RWPE2 (cell line): ENCODE results near the gene PARN.

ENCODE experiments used
- ATAC-seq: fragments of 200-7000 bp; cut with Tn5 transposase; 3 replicates; pipeline ENCODE4 v1.9.1; 2021; ENCODE audit warnings: low read depth
- DNase-seq: peaks from one replicate; pipeline ENCODE4 v3.0.0-alpha.2; 2020; ENCODE audit warnings: low spot score
- H3K27ac ChIP-seq: fragments of 450-650 bp; 2 replicates; pipeline ENCODE4 v1.5.1; 2017; ENCODE audit warnings: mild to moderate bottlenecking; ENCODE audit not compliant: poor library complexity, severe bottlenecking
- H3K27me3 ChIP-seq: fragments of 250-450 bp; sonication (Bioruptor Pico); 2 replicates; pipeline ENCODE4 v1.5.1; 2021; ENCODE audit warnings: mild to moderate bottlenecking, moderate library complexity; ENCODE audit not compliant: insufficient read depth, poor library complexity, severe bottlenecking
- H3K36me3 ChIP-seq: fragments of 250-450 bp; sonication (Bioruptor Pico); 2 replicates; pipeline ENCODE4 v1.5.1; 2020; ENCODE audit warnings: low read depth, mild to moderate bottlenecking, moderate library complexity
- H3K4me1 ChIP-seq: fragments of 250-450 bp; sonication (Bioruptor Pico); 2 replicates; pipeline ENCODE4 v1.5.1; 2021; ENCODE audit warnings: mild to moderate bottlenecking, moderate library complexity; ENCODE audit not compliant: insufficient read depth, poor library complexity, severe bottlenecking
- H3K4me3 ChIP-seq: fragments of 250-450 bp; sonication (Bioruptor Pico); 2 replicates; pipeline ENCODE4 v1.5.1; 2021; ENCODE audit warnings: mild to moderate bottlenecking, moderate library complexity; ENCODE audit not compliant: severe bottlenecking
- H3K9me3 ChIP-seq: fragments of 250-450 bp; sonication (Bioruptor Pico); 2 replicates; pipeline ENCODE4 v1.5.1; 2021; ENCODE audit warnings: mild to moderate bottlenecking, moderate library complexity; ENCODE audit not compliant: severe bottlenecking
- TF ChIP-seq, protein P1 (sequence below): fragments of 450-650 bp; IDR thresholded peaks from one replicate; pipeline ENCODE4 v1.5.1; 2017; ENCODE audit warnings: mild to moderate bottlenecking, moderate library complexity; ENCODE audit not compliant: poor library complexity, severe bottlenecking

The PARN gene

DNA sequence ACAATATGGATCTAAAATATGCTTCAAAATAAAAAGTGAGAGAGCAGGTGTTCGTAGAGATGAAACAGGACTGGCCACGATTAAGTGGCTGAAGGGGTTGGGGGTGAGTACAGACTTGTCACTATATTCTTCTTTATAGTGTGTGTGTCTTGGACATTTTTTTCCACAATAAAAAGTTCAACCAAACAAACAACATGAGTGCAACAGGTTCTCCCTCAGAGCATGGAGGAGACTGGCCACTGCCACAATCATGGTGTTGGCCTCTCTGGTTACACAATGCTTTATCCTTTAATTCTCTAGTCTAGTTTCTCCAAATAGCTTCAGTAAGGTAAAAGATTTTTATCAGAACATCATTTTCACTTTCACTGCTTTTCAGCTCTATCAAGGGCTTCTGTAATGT lies 109.3 kb downstream of the PARN start:
- H3K4me1 ChIP-seq = no peaks in the 10 kb centered on the region
- DNase-seq (no peak), ATAC-seq (no peak)
- H3K27me3 ChIP-seq = no peaks in the 10 kb centered on the region
- H3K4me3 ChIP-seq = no peak overlapping the region
- no peaks in the 10 kb centered on the region for H3K9me3 ChIP-seq
- no peaks in the 10 kb centered on the region for H3K36me3 ChIP-seq
- TF ChIP-seq, protein P1, sequence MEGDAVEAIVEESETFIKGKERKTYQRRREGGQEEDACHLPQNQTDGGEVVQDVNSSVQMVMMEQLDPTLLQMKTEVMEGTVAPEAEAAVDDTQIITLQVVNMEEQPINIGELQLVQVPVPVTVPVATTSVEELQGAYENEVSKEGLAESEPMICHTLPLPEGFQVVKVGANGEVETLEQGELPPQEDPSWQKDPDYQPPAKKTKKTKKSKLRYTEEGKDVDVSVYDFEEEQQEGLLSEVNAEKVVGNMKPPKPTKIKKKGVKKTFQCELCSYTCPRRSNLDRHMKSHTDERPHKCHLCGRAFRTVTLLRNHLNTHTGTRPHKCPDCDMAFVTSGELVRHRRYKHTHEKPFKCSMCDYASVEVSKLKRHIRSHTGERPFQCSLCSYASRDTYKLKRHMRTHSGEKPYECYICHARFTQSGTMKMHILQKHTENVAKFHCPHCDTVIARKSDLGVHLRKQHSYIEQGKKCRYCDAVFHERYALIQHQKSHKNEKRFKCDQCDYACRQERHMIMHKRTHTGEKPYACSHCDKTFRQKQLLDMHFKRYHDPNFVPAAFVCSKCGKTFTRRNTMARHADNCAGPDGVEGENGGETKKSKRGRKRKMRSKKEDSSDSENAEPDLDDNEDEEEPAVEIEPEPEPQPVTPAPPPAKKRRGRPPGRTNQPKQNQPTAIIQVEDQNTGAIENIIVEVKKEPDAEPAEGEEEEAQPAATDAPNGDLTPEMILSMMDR = no peak
- H3K27ac ChIP-seq = no peak overlapping the region

DNA sequence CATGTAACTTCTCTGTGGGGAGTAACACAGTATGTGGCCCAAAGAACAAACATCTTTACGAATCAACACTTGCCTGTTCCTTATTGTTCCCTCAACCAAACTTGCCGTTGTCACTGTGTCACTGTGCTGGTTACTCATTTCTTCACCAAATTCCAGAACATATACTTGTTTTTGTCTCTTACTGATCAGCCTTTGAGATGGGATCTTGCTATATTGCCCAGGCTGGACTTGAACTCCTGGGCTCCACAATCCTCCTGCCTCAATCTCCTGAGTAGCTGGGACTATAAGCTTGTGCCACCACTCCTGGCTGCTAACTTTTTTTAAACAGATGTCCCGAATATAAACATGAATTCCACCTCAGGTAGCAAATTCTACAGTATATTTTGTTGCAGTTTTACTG lies 115.1 kb downstream of the PARN start:
- H3K4me1 ChIP-seq = peaks cover 23% of the 10 kb centered on the region
- H3K27me3 ChIP-seq = no peaks in the 10 kb centered on the region
- H3K27ac ChIP-seq = no peak overlapping the region
- ATAC-seq (no peak), DNase-seq (no peak)
- no peak overlapping the region for H3K4me3 ChIP-seq
- TF ChIP-seq, protein P1 = no peak
- H3K9me3 ChIP-seq = no peaks in the 10 kb centered on the region
- no peaks in the 10 kb centered on the region for H3K36me3 ChIP-seq

DNA sequence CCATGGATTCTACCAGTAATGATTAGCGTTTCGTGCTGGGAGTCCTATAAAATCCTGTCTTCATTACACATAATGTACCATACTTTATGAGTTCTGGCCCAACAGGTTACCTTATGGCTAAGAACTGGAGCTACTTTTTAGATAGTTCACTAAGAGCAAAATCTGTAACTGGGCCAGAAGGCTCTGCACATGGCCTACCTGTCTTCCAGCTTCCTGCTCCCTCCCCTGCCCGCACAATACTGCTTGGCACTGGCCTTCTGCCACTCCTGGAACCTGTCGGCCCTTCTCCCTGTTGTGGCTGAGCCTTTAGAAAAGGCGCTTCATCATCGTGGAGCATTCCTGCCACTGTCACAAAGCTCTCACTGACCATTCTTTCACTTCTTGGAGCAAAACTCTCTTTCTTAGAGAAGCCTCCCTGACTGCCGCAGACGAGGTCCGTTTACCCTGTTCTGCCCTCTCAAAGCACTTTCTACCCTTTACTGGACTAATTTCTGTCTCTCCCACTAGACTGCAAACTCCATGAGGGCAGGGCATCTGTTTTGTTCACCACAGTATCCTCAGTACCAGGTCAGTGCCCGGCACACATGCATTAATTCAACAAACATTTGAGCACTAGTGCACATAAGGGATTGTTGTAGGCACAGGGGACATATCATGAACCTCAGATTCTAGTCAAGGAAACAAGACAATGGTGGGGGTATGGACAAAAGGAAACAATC lies 116.5 kb downstream of the PARN start:
- no peak overlapping the region for H3K27ac ChIP-seq
- H3K36me3 ChIP-seq = no peaks in the 10 kb centered on the region
- H3K4me1 ChIP-seq = peaks cover 36% of the 10 kb centered on the region
- no peaks in the 10 kb centered on the region for H3K27me3 ChIP-seq
- H3K9me3 ChIP-seq = no peaks in the 10 kb centered on the region
- H3K4me3 ChIP-seq = no peak overlapping the region
- ATAC-seq = no peak
- TF ChIP-seq, protein P1 = no peak
- no peak for DNase-seq

DNA sequence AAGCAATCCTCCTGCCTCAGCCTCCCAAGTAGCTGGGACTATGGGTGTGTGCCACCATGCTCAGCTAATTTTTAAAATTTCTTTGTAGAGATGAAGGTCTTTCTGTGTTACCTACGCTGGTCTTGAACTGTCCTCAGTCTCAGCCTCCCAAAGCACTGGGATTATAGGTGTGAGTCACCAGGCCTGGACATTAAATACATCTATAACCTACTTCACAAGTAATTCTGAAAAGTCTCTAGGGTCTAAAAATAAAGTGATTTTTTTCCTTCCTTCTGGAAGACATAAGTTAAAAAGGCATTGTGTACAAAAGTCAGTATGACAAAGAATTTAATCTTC lies 118.3 kb downstream of the PARN start:
- H3K27ac ChIP-seq = peak overlapping the region; percentile 84
- DNase-seq = no peak
- no peaks in the 10 kb centered on the region for H3K9me3 ChIP-seq
- TF ChIP-seq, protein P1 = no peak
- no peaks in the 10 kb centered on the region for H3K36me3 ChIP-seq
- no peaks in the 10 kb centered on the region for H3K27me3 ChIP-seq
- H3K4me1 ChIP-seq = peaks cover 36% of the 10 kb centered on the region
- no peak overlapping the region for H3K4me3 ChIP-seq
- no peak for ATAC-seq
